GM21360 (cell line): ENCODE results near the gene PODXL2.
"Not testable (repeated sequence)": the region's sequence is repeated elsewhere in the genome, so short reads cannot be mapped to it uniquely, and the experiment has no call there.

Experiments
- ATAC-seq: cut with Tn5 transposase; IDR thresholded peaks from one replicate; pipeline ENCODE4 v1.9.1; 2021; ENCODE audit warnings: mild to moderate bottlenecking, moderate library complexity; ENCODE audit not compliant: unreplicated experiment

Gene PODXL2

DNA sequence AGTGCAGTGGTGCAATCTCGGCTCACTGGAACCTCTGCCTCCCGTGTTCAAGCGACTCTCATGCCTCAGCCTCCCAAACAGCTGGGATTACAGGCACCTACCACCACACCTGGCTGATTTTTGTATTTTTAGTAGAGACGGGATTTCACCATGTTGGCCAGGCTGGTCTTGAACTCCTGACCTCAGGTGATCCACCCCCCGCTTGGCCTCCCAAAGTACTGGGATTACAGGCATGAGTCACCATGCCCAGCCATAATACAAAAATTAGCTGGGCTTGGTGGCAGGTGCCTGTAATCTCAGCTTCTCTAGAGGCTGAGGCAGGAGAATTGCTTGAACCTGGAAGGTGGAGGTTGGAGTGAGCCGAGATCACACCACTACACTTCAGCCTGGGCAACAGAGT, 26.0 kb downstream of the PODXL2 start:
- ATAC-seq = not testable (repeated sequence)

DNA sequence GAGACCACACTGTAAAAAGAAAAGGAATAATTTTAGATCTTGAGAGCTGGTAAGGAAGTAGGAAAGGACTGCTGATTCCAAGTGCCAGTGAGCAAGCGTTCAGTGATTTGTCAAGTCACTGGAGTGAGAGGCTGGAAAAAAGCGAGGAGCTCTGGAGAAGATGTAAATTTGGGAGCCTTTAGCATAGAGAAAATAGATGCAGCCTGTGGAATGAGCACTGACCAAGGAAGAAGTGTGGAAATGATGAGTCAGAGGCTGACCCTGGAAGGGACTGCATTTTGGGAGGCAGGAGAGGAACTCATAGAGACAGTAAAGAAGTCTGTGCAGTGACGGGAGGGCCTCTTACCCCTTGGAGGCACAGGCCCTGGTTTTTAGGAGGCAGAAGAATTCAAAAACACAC, 26.7 kb downstream of the PODXL2 start:
- ATAC-seq = no peak

DNA sequence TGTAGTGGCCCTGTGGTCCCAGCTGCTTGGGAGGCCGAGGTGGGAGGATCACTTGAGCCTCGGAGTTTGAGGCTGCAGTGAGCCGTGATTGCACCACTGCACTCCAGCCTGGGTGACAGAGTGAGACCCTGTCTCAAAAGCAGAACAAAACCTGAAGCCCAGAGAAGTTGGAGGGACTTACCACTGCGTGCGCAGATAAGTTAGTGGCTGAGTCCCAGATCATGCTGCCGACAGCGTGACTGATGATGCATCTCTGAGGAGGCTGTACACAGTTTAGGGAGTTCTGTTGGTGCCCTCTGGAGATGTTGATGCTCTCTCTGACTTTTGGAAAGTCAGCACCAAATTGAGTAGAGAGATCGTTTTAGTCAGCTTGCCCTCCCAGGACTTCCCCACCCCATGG, 27.9 kb downstream of the PODXL2 start:
- no peak for ATAC-seq

DNA sequence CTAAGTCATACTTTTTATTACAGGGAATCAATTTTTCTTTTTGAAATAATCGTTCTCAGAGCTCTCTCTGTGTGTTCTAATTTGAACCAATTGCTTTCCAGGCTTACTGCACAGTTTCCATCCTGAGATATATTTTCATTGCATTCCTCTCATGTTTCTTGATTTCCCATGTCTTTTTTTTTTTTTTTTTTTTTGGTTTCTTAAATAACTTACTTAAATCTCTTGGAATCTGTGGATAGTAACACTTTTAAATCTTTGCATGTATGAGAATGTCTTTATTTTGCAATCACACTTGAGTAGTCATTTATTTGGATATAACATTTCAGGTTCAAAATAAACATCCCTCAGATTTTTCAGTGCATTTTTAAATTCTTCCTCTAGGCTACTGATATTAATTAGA, 29.2 kb downstream of the PODXL2 start:
- ATAC-seq = no peak

DNA sequence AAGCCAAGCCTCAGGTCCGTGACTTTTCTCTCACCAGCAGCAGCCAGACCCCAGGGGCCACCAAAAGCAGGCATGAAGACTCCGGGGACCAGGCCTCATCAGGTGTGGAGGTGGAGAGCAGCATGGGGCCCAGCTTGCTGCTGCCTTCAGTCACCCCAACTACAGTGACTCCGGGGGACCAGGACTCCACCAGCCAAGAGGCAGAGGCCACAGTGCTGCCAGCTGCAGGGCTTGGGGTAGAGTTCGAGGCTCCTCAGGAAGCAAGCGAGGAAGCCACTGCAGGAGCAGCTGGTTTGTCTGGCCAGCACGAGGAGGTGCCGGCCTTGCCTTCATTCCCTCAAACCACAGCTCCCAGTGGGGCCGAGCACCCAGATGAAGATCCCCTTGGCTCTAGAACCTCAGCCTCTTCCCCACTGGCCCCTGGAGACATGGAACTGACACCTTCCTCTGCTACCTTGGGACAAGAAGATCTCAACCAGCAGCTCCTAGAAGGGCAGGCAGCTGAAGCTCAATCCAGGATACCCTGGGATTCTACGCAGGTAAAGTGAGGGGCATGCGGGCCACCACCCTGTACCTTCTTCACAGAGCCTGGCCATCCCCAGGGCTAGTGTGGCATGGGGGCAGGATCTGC, 31.8 kb downstream of the PODXL2 start:
- ATAC-seq = no peak

DNA sequence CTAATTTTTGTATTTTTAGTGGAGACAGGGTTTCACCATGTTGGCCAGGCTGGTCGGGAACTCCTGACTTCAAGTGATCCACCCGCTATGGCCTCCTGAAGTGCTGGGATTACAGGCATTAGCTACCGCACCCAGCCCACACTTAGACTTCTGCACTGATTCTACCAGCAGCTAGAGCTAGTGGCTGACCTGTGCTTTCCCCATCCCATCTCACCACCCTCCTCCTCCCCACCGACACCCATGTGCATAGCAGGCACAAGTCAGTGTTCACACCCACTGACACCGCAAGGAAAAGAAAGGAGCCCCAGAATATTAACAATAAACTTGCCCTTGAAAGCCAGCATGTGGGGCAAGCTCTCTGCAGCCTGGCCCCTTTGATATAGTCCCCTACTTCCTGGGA, 32.6 kb downstream of the PODXL2 start:
- ATAC-seq = no peak

DNA sequence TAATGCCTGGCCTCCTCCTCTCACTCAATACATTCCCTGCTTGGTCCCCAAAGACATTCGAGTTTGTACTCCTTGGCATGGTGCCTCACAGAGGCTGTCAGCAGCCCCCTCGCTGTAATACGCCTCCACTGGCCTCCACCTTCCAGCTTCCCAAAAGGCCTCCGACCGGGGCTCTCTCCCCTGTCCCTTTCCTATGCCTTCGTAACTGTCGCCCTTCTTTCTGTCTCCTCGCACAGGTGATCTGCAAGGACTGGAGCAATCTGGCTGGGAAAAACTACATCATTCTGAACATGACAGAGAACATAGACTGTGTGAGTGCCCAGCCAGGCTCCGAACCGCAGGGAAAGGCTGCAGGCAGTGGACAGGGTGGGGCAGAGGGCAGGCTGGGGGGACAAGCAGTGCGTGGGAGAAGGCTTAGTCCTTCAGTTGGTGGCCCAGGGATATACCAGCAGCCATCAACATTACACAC, 33.0 kb downstream of the PODXL2 start:
- no peak for ATAC-seq

DNA sequence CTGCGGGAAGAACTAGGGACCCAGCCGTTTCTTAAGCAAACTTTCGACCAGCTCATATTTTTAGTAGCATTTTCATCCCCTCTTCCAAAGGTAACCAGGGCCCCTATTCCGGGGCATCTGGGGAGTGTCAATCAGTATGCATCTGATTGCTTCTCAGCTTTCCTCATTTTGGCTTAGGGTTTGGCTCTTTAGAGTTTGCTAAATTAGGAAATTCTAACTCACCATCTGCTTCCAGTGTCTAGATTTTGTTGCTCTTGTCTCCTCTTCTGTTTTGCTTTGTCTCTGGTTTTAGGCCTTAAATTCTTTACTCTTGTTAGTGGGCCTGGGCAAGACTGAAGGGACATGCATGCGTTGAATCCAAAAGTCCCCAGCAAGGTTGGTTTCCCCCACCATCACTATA, 34.2 kb downstream of the PODXL2 start:
- no peak for ATAC-seq

DNA sequence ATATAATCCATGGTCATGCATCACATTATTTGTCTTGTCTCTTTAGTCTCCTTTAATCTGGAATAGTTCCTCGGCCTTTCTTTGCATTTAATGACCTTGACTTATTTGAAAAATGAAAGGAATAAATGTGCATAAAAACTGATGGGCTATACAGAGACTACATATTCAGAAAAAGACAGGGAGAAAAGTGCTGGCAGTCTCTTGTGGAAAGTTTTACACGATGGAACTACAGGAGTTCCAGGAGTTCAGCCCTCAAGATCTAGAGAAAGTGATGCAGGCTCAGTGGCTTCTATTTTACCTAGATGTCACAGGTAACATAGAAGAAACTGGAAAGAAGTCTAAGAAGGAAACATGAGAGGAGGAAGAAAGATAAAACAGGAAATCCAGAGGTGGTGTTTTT, 36.2 kb downstream of the PODXL2 start:
- ATAC-seq = no peak

DNA sequence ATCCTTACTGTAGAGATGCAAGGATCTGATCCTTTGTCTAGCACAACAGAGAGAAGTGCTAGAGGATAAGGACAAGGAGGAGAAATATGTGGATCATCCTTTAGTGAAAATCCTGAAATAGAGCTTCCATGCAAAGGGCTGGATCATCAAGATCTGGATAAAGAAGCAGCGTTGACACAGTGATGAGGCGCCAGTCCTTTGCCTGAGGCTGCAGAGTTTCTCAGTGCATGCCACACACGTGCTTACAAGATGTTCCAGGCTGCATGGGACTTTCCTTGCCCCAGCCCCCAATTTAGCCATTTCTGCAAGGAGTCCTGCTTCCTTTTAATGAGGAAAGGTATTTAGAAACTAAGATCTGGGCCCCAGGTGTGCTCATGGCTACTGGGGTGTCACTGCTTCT, 36.6 kb downstream of the PODXL2 start:
- ATAC-seq = no peak

DNA sequence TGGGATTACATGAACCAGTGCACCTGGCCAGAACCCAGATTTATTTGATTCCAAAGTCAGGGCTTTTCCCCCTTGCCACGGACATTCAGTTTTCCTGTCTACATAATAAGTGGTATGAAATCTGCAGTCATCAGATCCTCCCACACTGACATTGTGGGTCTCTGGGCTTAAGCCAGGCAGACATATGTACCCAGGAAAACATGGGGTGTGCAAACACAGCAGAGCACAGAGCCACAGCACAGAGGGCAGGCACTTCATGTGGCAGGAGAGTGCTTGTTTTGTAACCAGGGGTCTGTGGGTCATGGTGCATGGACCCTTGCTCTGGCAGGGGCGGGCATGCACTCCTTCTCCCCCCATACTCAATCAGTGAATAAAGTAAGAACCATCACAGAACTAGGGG, 37.7 kb downstream of the PODXL2 start:
- ATAC-seq = no peak

DNA sequence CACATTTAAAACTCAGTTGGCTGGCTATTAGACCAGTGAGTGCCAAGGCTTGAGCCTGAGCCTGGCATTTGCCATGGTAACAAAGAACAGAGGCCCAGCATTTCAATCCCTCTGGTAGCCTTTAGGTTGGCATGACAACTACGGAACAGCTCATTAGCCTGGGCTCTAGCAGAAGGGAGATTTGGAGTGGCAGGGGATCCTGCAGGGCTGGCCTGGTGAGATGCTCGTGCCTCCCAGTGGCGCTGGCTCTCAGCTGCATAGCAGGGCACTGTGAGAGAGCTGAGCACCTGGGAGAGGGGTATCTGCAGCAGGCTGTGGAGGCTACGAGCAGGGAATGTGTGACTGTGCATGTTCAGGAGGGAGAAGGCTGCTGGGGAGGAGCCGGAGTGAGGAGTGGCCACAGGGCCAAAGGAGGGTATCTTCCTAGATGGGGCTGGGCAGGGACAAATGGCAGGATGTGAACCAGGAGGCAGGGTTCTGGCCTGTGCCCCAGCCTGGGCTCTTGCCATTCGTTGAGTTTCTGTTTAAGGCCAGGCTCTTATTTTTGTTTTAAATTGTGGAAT, 38.2 kb downstream of the PODXL2 start:
- no peak for ATAC-seq

DNA sequence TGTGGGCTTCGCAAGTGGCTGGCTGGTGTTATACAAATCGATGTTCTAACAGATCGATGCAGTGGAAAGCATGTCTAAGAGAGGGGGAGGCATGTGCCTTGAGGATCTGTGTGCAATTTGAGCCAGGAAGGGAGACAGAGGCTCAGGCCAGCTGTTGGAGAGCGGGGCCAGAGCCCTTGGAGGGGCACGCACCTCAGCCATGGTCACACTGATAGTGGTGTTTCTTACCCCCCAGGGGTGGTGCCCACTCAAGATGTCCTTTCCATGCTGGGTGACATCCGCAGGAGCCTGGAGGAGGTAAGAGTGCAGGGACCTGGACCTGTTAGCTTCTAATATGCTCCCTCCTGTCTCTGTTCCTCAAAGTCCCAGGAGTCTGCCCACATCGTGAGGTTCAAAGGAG, 39.9 kb downstream of the PODXL2 start:
- no peak for ATAC-seq

DNA sequence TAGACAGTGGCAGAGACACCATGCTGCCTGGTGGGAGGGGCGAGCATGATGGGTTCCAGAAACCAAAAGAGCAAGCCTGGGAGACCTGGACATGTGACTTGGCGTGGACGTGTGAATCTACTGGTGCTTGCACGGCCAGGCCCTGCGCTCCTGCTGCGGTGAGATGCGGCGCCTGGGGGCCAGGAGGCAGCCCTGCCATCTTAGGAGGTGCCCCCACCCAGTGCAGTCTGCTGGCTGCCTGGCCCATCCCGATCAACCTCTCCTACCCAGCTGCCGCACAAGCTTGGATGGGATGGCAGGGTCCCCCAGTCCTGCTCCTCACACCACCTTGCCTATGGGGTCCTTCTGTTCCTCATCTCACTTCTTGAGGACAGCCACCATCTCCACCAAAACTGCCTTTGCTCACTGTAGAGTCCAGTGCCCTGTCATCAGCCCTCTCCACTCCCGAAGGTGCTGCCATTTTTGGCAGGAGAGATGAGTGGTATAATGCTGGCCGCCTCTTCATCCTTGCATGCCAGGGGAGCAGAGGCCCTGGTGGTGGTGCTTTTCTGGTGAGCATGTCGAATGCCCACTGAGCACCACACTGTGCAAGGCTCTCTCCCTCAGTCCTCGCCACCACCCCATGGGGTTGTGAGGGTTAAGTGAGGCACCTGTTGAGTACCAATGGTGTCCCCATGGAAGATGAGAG, 40.7 kb downstream of the PODXL2 start:
- ATAC-seq = no peak

DNA sequence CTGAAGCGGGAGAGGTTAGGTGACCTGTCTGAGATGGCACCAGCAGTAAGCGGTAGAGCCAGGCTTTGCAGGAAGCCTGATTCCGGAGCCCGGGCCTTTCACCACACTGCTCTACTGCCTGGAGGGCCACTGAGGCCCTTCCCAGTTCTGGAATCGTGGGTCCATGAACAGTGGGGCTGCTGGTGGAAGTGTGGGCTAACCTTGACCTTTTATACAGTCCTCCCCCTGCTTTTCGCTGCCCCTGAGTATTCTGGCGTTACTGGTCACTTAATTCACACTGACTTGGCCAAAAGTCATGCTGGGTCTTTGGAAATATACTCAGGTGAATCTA, 41.2 kb downstream of the PODXL2 start:
- ATAC-seq = no peak

DNA sequence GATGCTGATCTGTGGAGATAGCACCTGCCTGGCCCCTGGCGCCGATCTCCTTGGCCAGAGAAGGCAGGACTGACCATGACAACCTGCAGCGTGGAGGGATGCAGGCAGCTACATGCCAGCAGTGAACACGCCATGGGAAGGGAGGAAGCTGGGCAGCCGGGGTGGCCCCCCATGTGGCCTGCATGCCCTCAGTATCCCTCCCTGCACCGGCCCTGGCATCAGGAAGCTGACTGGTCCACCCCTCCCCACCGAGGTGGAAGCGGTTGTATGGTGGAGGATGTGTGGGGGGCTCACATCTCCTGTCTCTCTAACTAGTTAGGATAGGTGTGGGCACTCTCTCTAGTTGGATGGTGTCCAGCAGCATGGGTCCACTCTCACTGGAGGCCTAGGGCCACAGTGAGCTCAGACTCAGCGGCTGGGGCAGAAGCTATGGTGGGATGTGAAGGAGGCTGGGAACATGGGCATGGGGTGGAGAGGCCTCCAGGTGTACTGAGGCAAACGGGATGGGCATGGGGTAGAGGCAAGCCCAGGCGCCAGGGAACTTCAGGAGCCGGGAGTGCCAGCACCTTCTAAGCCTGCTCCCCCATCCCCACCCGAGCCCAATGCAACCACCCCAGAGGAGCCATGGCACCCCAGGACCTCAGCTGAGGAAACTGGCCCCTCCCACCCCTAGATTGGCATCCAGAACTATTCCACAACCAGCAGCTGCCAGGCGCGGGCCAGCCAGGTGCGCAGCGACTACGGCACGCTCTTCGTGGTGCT, 42.0 kb downstream of the PODXL2 start:
- ATAC-seq = no peak

DNA sequence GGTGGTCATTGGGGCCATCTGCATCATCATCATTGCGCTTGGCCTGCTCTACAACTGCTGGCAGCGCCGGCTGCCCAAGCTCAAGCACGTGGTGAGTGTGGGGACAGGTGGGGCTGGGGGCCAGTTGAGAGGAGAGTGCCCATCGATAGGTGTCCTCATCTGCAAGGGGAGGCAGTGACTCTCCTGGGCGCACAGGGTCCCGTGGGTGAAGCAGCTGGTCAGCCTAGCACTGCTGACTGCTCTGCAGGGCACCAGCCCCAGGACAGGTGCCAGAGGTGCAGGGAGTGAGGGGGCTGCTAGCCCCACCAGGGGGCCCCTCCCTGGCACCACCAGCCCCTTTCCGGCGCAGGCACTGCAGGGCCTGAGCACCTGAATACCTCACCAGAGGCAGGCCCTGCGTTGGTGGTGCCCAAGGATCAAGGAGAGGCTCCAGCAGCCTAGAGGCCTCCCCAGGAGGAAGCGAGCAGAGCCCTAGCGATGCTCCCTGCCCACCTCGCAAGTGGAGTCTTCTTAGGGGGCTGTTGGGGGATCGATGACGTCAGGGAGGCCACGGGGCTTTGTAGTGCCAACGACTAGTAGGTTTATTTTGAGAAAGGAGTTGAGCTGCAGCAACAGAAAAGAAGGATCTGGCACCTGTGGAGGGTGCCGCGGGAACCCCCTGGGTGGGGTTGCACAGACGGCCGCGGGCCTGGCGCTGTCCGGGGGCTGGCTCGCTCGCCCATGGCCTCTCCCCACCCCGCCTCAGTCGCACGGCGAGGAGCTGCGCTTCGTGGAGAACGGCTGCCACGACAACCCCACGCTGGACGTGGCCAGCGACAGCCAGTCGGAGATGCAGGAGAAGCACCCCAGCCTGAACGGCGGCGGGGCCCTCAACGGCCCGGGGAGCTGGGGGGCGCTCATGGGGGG, 42.8 kb downstream of the PODXL2 start:
- ATAC-seq = peak; percentile 13

DNA sequence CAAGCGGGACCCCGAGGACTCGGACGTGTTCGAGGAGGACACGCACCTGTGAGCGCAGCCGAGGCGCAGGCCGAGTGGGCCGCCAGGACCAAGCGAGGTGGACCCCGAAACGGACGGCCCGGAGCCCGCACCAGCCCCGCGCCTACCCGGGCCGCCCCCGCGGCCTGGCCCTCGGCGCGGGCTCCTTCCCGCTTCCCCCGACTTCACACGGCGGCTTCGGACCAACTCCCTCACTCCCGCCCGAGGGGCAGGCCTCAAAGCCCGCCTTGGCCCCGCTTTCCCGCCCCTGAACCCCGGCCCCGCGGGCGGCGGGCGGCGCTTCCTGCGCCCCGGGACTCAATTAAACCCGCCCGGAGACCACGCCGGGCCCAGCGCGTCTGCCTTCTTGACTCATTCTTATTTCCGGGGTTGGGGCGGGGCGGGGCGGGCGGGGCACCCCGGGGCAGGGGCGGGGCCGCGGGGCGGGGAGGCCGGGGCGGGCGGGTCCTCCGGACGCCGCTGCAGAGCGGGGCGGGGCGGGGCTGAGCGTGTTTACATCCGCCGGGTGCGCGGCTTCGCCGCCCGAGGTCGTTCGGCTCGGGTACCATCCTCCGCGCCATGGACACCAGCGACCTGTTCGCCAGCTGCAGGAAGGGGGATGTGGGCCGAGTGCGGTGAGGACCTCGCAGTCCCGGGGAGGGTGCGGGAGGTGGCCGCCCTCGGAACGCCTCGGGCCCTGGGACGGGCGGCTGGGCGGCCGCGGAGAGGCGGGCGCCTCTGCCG, 43.6 kb downstream of the PODXL2 start, which contains the start of gene ABTB1:
Gene ABTB1 (plus strand): TSS at position 524 of the 762 bp plus-strand sequence. CDS start 74 bp downstream, at position 598.
- ATAC-seq = peak; percentile 60

DNA sequence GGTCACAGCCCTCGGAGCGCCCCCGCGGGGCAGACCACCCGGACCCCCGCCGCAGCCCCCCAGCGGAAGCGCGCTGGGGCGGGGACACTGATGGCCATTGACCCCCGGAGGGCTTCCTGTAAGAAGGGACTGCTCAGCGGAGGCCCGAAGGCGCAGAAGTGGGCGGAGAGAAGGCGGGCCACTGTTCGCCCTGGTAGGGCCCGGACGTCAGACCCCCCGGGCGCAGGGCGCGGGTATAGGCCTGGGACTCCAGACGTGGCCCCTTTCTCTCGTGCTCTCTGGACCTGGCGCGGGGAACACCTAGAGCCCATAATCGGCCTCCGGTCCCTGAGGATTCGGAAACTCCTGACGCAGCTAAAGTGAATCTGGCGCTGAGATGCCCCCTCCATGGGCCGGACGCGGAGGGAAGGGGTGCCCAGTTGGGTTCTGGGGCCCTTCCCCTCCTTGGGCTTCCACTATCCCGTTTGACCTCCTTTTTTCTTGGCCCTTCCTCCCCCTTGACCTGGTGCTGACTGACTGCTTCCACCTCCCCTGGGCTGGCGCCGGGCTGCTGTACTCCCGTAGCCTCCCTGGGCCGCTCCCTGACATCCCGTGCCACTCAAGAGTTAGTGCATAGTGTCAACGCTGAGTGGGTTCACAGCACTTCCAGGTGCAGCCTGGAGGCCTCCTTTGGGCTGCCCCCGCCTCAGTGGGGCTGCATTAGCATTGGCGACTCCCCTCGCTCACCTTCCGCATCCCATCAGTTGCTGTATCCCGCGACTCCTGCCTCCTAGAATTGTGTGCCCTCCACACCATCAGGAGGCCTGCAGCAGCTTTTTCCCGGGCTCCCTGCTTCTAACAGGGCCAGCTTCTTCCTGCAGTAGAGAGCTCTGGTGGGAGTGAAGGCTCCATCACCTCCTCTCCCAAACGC, 44.5 kb downstream of the PODXL2 start:
- peak; percentile 33 for ATAC-seq
